Subcutaneous abdominal adipose tissue (tissue), 5 donors: ENCODE results near the gene IL17C.
A peak's percentile ranks its signal among the peaks of the same experiment; 100 is the strongest.

Experiments
- H3K27ac ChIP-seq: one replicate; pipeline ENCODE4 v1.7.0; 2013; ENCODE audit warnings: low read depth, mild to moderate bottlenecking, inconsistent platforms, low read length, moderate library complexity
- H3K27me3 ChIP-seq, 5 donors: one replicate each; pipeline ENCODE4 v1.7.0; 2013; ENCODE audit warnings: low read length in 5 of 5, inconsistent platforms in 1 of 5; ENCODE audit not compliant: control insufficient read depth in 5 of 5, insufficient read depth in 4 of 5
- H3K36me3 ChIP-seq, 5 donors: one replicate each; pipeline ENCODE4 v1.7.0; 2013; ENCODE audit warnings: low read length in 5 of 5; ENCODE audit not compliant: control insufficient read depth in 5 of 5, insufficient read depth in 5 of 5
- H3K4me1 ChIP-seq, 5 donors: one replicate each; pipeline ENCODE4 v1.7.0; 2013; ENCODE audit warnings: low read length in 5 of 5, mild to moderate bottlenecking in 3 of 5, moderate library complexity in 1 of 5; ENCODE audit not compliant: control insufficient read depth in 5 of 5, insufficient read depth in 5 of 5
- H3K4me3 ChIP-seq, 5 donors: one replicate each; pipeline ENCODE4 v1.7.0; 2013; ENCODE audit warnings: low read length in 5 of 5, low read depth in 1 of 5
- H3K9ac ChIP-seq, 5 donors: one replicate each; pipeline ENCODE4 v1.7.0; 2013; ENCODE audit warnings: low read length in 5 of 5, mild to moderate bottlenecking in 4 of 5, moderate library complexity in 3 of 5
- H3K9me3 ChIP-seq, 5 donors: one replicate each; pipeline ENCODE4 v1.7.0; 2013; ENCODE audit warnings: low read length in 5 of 5; ENCODE audit not compliant: control insufficient read depth in 5 of 5
- donor health status: healthy.
- donor health status: healthy.
- donor health status: healthy.
- donor health status: healthy.
- donor health status: healthy.

The IL17C gene

GRCh38 chr16:88680554-88681083 is 42.2 kb downstream of the IL17C start:
- no peaks in the 10 kb centered on the region for H3K9me3 ChIP-seq
- H3K4me1 ChIP-seq: peaks cover 0 to 36% (median 20%) of the 10 kb centered on the region in 5 donors
- H3K9ac ChIP-seq: no peak overlapping the region
- H3K27me3 ChIP-seq: peaks cover 36 to 54% (median 37%) of the 10 kb centered on the region in 5 donors
- H3K27ac ChIP-seq: no peak overlapping the region
- H3K4me3 ChIP-seq: no peak overlapping the region
- peaks cover 0 to 4% (median 2%) of the 10 kb centered on the region in 5 donors for H3K36me3 ChIP-seq

- Histone ChIP-seq H3K9ac (no peak overlapping the region), H3K36me3 (peaks cover 0 to 4% (median 0%) of the 10 kb centered on the region in 5 donors), H3K27ac (no peak overlapping the region), H3K4me1 (peaks cover 0 to 42% (median 25%) of the 10 kb centered on the region in 5 donors), H3K27me3 (peaks cover 36 to 56% (median 39%) of the 10 kb centered on the region in 5 donors), H3K9me3 (no peaks in the 10 kb centered on the region), H3K4me3 (no peak overlapping the region)
These were observed 42.8 kb downstream of the IL17C start for GRCh38 chr16:88681084-88681680.

DNA sequence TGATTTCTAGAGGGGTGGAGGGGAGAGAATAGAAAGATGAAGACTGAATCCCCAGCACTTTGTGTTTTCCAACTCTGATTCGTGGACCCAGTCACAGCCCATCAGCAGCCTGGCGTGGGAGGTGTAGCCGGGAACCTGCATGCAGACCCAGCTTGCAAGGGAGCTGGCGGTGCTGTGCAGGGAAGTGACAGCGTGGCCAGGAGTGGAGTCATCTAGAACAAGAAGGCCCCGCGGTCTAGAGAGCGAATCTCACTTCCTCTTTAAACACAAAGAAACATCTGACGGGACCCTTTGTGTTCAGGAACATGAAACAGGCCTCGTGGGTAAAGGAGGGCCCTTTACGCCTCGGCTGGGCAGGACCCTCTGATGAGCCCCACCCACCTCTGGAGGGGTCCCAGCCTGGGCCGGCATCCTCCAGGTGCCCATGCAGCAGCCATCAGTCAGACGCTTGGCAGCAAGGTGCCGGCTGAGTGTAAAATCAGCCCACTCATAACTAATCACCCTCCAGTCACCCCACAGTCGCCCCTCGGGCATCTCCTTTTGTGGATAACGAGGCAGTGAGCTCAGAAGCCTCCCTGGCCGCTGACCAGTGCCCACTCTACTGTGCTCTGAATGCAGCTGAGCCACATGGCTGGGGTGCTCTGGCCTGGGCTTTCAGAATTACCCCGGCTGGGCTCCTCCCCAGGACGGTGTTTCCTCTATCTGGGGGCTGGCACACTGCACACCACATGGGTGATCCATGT is 43.5 kb downstream of the IL17C start:
- Histone ChIP-seq H3K4me1 (peaks cover 0 to 47% (median 30%) of the 10 kb centered on the region in 5 donors), H3K27me3 (peaks cover 36 to 56% (median 39%) of the 10 kb centered on the region in 5 donors), H3K36me3 (peaks cover 0 to 4% (median 0%) of the 10 kb centered on the region in 5 donors), H3K4me3 (no peak overlapping the region), H3K9ac (no peak overlapping the region), H3K9me3 (no peaks in the 10 kb centered on the region), H3K27ac (no peak overlapping the region)

DNA sequence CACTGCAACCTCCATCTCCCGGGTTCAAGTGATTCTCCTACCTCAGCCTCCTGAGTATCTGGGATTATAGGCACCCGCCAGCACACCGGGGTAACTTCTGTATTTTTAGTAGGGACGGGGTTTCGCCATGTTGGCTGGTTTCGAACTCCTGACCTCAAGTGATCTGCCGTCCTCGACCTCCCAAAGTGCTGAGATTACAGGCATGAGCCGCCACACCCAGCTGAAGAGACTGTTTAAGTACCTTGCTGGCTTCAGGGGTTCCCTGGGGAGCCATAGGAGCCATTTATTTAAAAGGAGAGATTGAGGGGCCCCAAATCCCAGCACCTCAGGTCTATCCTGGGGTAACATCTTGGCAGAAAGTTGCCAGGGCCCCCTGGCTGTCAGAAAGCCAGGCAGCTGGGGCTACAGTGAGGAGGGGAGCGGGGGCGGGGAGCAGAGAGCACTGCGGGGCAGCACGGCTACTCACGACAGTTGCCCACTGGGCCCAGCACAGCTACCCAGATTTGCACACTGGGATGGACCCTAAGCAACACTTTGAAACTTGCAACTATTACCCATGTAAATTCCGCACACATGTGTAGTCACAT is 46.3 kb downstream of the IL17C start:
- Histone ChIP-seq H3K27me3 (peaks cover 22 to 56% (median 40%) of the 10 kb centered on the region in 5 donors), H3K4me3 (no peak overlapping the region)

GRCh38 chr16:88685156-88686061 is 47.0 kb downstream of the IL17C start:
- Histone ChIP-seq H3K4me1 (peaks cover 0 to 42% (median 34%) of the 10 kb centered on the region in 5 donors), H3K27me3 (peaks cover 21 to 60% (median 44%) of the 10 kb centered on the region in 5 donors)

More for the DNA sequence above, 46.3 kb downstream of the IL17C start:
- Histone ChIP-seq H3K36me3 (no peaks in the 10 kb centered on the region), H3K4me1 (peaks cover 0 to 42% (median 34%) of the 10 kb centered on the region in 5 donors), H3K27ac (no peak overlapping the region), H3K9me3 (no peaks in the 10 kb centered on the region), H3K9ac (no peak overlapping the region)

GRCh38 chr16:88686062-88686438 is 47.7 kb downstream of the IL17C start:
- no peak overlapping the region for H3K27ac ChIP-seq
- H3K27me3 ChIP-seq: peaks cover 20 to 59% (median 48%) of the 10 kb centered on the region in 5 donors

More at GRCh38 chr16:88685156-88686061, 47.0 kb downstream of the IL17C start:
- peak overlapping the region in 3 of 5 donors; percentile 53 to 68 (median 61) for H3K4me3 ChIP-seq
- no peaks in the 10 kb centered on the region for H3K36me3 ChIP-seq
- H3K9ac ChIP-seq: peak overlapping the region in 3 of 5 donors; percentile 30 to 41 (median 39)
- H3K9me3 ChIP-seq: no peaks in the 10 kb centered on the region
- no peak overlapping the region for H3K27ac ChIP-seq

DNA sequence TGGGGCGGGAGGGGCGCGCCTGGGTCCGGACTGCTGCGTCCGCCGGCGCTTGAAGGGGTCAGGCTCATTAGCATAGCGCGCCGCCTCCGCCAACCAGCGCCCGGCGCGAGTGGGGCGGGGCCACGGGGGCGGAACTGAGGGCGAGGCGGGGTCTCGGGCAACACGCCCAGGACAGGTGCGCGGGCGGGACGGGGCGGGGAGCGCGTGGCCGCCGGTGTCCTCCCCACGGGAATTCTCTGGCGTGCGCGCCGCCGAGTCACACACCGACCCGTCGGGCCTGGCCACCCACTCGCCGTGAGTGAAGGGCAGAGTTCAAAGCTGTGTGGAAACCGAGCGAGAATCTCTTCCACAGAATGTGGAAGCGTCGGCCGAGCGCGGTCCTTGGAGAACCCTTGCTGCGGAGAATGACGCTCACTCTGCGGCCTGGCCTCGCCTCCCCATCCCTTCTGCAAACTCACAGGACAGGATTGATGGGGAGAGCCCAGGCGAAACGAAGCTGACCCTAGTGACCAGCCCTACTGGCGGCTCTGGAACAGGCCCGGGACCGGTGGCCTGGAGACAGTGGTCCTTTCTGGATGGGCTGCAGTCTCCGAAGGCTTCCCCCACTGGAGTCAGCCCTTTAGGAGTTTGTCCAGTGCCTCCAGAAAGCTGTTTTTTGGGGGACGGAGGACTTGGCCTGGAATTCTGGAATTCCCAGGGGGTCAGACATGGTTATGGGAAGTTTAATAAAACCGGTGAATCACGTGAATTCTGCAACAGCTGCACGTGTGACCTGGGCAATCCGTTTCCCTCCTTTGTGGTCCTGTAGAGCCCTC is 48.3 kb downstream of the IL17C start, which contains the start of gene SNAI3:
Gene SNAI3, minus strand, starts transcription at position 69 of the 815 bp plus-strand sequence. CDS start 101 bp downstream, outside the sequence.
- no peak within 1 kb of the TSS for H3K27ac ChIP-seq
- no peaks in the 10 kb centered on the region for H3K36me3 ChIP-seq
- H3K4me1 ChIP-seq: peaks cover 0 to 40% (median 30%) of the 10 kb centered on the region in 5 donors
- H3K9ac ChIP-seq: peak within 1 kb of the TSS in 3 of 5 donors; percentile 35 to 41 (median 39)
- peaks cover 20 to 55% (median 46%) of the 10 kb centered on the region in 5 donors for H3K27me3 ChIP-seq
- no peaks in the 10 kb centered on the region for H3K9me3 ChIP-seq
- peak within 1 kb of the TSS in 4 of 5 donors; percentile 47 to 68 (median 57) for H3K4me3 ChIP-seq

More at GRCh38 chr16:88686062-88686438, 47.7 kb downstream of the IL17C start:
- Histone ChIP-seq H3K9me3 (no peaks in the 10 kb centered on the region), H3K36me3 (no peaks in the 10 kb centered on the region), H3K9ac (peak overlapping the region in 2 of 5 donors; percentile 39 to 41), H3K4me3 (peak overlapping the region in 4 of 5 donors; percentile 47 to 68 (median 57)), H3K4me1 (peaks cover 0 to 40% (median 34%) of the 10 kb centered on the region in 5 donors)

DNA sequence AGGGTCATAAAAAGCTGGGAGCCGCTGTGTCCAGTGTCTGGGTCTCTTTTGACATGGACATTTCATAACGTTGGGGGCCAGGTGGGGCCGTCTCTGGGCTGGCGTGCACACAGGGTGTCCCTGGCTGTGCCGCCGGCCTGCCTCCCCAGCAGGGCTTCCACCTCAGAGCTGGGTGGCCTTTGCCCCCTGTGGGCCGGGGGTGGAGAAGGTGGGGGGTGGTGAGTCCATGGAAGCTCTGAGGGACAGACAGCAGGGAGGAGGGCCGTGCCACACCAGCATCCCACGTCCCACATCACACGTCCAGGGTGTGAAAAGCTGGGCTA is 48.8 kb downstream of the IL17C start:
- H3K27me3 ChIP-seq: peaks cover 17 to 52% (median 40%) of the 10 kb centered on the region in 5 donors
- H3K27ac ChIP-seq: no peak overlapping the region
- H3K9ac ChIP-seq: no peak overlapping the region

More for the DNA sequence above, 48.8 kb downstream of the IL17C start:
- Histone ChIP-seq H3K36me3 (no peaks in the 10 kb centered on the region), H3K4me3 (no peak overlapping the region), H3K4me1 (peaks cover 0 to 38% (median 26%) of the 10 kb centered on the region in 5 donors), H3K9me3 (no peaks in the 10 kb centered on the region)
